ENCODE measurements around the gene WBP2.
A peak's percentile ranks its signal among the peaks of the same experiment; 100 is the strongest.
"Not testable (repeated sequence)": the region's sequence is repeated elsewhere in the genome, so short reads cannot be mapped to it uniquely, and the experiment has no call there.

The WBP2 gene

DNA sequence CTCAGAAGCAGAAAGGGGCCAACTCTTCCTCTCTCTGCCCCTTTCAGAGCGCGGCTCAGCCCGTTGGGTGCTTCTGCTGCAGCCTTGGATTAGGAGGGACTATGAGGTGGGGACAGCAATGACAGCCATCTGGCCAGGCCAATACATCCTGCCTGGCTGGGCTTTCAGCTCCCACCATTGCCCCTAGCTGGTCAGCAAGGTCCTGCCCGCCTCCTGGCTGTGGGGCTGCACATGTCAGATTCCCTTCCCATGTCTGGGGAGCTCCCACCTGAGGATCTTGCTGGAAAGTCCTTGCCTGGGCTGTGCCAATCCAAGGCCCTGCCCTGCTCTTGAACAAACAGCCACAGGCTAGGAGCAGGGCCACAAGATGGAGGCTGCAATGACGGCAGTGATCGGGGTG lies 33.3 kb upstream of the WBP2 start:
- no peak for DNase-seq (ENCODE audit: low read depth)

DNA sequence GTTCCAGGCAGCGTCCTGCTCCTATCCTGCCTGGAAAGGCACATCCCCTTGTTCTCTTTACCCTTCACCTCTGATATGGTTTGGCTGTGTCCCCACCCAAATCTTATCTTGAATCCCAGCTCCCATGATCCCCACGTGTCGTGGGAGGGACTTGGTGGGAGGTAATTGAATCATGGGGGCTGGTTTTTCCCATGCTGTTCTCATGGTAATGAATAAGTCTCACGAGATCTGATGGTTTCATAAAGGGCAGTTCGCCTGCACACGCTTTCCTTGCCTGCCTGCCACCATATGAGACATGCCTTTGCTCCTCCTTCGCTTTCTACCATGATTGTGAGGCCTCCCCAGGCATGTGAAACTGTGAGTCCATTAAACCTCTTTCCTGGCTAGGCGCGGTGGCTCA lies 30.7 kb upstream of the WBP2 start:
- DNase-seq (ENCODE audit: low read depth) = not testable (repeated sequence)

DNA sequence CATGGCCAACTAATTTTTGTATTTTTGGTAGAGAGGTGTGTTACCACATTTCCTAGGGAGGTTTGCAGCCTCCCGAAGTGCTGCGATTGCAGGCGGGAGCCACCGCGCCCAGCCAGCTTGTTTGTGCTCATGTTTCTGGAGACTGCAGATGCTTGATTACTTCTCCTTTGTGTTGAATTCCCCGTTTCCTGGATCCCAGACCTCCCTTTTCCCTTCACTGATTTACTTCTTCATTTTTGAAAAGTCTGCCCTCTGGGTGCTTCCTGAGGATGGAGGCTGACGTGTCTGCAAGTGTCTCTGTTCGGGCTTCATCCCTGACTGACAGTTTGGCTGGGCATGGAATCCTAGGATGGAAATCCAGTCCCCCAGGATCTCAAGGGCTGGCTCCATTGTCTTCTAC lies 30.3 kb upstream of the WBP2 start:
- no peak for DNase-seq (ENCODE audit: low read depth)

DNA sequence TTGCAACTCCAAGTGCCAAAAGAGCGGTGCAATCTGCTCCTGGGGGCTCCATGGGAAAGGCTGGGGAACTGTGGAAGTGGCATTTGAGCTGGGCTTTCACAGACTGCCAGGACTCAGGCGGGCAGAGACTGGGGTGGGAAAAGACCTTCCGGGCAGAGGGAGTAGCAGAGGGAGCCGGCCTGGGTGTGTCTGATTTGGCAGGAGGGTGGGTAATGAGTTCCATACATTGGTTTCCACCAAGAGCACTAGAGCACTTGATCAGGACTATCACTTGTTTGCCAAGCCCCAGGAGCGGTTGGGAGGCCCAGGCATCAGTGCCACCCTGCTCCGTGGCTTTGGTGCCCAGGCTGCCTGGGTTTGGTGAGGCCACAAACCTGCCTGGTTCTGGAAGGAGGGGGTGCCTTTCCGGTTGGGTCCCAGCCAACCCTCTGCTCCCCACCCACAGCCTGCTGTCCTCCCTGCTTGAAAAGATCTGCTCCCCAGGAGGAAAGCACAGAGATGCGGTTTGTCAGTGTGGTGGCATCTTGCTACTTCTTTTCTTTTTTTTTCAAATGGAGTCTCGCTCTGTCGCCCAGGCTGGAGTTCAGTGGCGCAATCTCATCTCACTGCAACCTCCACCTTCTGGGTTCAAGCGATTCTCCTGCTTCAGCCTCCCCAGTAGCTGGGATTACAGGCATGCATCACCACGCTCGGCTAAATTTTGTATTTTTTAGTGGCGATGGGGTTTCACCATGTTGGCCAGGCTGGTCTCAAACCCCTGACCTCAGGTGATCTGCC lies 26.7 kb upstream of the WBP2 start:
- DNase-seq (ENCODE audit: low read depth) = no peak

DNA sequence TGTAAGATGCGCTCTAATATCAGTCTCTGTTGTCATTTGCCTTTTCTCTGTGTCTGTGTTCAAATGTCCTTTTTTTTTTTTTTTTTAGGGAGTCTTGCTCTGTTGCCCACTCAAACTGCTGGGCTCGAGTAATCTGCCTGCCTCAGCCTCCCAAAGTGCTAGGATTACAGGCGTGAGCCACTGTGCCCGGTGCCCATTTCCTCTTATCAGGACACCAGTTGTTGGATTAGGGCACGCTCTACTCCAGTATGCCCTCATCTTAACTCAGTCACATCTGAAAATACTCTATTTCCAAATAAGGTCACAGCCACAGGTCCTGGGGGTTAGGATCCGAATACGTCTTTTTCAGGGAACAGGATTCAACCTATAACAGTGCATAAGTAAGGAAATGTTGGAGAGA lies 25.1 kb upstream of the WBP2 start:
- no peak for DNase-seq (ENCODE audit: low read depth)

DNA sequence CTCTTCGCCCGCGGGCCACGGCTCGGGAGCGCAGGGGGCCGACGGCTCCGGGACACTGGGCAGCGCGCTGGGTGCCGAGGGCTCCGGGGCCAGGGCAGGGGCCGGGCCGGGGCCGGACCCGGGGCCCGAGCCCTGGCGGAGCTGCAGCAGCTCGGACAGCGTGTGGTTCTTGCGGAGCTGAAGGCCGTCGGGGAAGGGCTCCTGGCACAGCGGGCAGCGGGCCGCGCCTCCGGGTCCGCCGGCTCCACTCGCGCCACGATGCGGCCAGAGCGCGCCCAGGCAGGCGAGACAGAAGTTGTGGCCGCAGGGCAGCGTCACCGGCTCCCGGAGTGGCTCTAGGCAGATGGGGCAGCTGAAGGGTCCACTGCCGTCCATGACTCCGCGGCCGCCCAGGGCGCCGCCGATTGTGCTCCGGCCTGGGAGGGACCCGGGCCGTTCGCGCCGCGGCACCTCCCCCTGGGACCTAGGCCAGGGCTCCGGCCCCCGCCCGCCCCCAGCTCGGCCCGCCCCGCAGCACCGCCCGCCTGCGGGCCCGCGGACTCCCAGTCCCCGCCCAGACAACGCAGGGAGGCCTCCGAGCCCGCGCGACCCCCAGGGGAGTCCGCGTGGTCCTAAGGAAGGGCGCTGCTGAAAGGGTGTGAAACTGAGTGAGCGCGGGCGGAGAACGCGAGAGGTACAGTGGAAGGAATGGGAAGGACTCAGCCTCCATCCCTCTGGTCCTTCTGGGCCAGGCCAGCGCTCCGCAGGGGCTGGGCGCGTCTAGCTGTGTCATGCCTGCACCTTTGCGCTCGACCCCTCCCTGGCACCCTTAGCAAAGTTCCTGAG lies 23.3 kb upstream of the WBP2 start, which contains the start of gene TRIM47:
TSS of gene TRIM47 (minus strand) at position 408 of the 825 bp plus-strand sequence. CDS start at position 375, 33 bp downstream.
- no peak for DNase-seq (ENCODE audit: low read depth)

DNA sequence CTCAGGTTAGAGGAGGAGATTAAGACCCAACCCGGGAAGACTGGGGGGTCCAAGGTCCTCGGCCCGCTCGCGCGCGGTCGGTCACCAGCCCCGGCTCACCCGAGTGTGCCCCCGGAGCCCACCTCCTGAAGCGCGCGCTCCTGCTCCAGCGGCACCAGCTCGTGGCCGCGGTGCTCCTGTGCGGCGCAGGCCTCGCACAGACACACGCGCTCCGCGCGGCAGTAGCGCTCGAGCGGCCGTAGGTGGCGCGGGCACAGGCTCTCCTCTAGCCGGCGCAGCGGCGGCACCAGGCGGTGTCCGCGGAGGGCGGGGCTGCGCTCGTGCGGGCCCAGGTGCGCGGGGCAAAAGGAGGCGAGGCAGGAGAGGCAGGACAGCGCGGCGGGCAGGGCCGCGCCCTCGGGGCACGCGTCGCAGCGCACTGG lies 22.6 kb upstream of the WBP2 start:
- DNase-seq (ENCODE audit: low read depth) = peak; percentile 51

DNA sequence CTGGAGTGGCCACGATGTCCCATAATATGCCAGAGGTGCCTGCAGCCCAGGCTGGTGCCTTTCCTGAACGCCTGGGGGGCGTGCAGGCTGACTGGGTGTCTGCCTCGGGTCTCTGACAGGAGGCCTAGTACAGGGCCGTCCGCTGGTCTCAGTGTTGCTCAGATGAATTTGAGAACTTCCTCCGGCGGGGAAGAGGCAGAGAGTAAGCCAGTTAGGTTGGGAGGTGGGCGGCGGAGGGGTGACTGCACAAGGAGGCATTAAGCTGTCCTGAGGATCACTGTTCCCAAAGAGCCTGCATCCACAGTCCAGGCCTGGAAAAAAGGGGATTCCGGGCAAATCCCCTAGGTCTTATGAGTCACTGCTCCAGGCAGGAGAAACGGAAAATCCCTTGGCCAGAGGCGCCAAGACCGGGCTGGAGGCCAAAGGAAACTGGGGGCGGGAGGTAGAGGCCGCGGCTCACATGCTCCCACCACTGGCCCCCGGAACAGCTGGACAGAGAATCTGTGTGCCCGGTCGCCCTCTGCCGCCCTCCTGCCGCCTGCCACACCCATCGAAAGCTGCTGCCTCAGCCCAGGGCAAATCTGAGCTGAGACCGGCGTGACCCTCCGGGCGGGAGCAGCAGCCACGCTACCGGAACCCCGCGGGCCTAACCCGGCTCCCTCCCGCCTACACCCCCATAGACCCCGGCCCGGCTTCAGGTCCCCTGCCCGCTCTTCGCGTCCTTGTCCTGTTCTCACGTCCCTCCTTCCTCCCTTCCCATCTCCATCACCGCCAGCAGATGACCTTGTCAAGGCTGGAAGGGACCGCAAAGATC lies 22.0 kb upstream of the WBP2 start:
- DNase-seq (ENCODE audit: low read depth) = no peak

DNA sequence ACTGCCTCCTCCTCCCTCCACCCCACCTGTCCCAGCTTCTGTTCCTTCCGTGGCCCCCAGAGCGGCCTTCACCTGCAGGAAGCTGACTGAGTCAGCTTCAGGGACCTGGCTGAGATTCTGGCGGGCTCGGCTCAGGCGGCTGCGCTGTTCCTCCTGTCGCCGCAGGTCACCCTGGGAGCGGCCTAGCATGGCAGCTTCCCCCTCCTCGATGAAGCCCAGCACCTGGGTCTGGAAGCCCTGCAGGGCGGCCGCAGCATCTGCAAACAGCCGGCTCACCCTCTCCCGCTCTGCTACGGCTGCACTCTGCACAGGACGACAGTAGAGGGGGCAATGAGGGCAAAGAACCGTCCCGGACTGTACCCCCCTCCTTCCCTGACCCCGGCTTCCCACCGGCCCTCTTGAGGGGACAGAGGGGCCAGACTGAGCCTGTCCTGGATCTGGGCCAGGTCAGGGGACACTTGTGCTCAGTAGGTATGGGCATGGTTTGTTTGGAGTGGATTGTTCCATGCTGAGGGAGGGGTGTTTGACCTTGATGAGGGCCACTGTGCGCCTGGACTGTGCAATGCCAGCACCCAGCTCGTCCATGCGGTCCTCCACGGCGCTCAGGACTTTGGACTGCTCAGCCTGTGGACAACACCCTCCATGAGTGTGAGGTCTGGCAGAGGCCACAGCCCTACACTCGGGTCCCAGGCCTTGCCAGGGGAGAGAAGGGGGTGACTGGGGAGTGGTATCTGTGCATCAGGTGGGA lies 21.2 kb upstream of the WBP2 start:
- peak; percentile 62 for DNase-seq (ENCODE audit: low read depth)

DNA sequence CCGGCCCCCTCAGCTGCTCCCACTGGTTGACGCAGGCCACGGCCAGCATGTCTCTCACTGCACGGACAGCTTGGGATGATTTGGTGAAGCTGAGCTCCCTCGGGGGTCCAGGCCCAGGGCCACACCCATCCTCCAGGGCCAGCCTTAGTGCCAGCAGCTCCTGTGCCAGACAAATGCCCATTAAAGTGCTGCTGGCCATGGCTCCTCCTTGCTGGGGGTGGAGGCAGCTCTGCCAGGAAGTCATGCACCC lies 20.7 kb upstream of the WBP2 start:
- DNase-seq (ENCODE audit: low read depth) = no peak

DNA sequence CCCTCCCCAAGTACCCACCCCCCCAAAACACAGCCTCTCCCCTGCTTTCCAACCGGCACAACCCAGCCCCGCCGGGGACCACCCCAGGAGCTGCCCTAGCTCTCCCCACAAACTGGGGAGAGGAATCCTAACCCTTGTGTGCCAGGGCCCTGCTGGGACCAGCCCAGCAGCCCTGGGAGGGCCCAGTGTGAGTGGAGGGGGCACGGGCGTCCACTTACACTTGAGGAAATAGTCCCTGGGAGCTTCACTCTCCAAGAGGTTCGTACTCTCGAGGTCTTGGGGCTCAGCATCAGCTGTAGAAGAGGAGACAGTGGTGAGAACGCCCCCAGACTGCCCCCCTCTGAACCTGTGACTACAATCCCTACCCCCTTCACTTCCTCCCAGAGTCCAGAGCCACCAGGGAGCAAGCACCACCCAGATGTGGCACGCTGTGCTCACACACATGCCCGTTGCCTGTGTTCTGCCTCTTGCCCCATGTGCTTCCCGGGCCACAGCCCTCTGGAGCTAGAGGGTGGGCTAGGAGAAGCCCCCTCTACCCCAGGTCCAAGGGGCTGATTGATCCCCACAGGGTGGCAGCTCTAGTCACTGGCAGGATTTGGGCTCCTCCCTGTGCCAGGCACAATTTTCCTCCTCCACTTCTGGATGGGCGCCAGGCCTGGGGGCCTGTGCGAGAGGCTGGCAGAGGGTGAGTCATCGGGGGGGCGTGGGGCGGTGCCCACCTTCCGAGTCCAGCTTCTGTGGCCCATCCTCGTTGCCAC lies 20.2 kb upstream of the WBP2 start:
- no peak for DNase-seq (ENCODE audit: low read depth)

DNA sequence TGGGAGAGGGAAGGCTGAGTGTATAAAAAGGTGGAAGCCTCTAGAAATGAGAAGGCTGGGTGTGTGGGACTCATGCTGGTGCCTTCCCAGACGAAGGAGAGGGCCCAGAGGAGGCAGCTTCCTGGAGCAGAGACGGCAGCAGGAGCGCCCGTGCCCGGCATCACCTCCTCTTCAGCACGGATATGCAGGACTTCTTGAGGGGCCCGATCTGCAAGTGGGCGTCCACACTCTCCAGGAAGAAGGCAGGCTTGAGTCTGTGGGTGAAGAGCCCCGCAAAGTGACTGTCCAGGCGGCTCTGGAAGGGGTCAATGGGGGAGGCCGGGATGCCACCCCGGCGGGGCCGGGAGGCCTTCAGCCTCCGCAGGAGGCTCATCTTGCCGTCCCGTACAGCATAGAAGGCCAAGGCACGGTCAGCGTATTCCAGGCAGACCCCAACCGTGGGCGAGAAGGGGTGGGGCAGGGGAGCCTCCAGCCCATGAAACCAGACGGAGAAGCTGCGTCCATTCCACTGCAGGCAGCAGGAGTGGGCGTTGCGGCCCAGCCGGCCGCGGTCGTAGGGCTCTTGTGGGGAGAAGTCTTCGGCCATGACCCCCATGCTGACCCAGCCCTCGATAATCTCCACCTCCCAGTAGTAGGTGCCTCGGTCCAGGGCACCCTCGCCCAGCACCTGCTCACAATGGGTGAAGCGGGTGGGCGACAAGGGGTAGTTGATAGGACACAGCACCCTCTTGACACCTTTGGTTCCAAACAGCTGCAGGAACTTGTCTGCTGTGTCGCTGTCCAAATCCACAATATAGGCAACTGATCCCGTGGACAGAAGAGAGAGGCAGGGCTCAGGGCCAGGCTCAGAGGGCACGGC lies 19.4 kb upstream of the WBP2 start:
- no peak for DNase-seq (ENCODE audit: low read depth)

DNA sequence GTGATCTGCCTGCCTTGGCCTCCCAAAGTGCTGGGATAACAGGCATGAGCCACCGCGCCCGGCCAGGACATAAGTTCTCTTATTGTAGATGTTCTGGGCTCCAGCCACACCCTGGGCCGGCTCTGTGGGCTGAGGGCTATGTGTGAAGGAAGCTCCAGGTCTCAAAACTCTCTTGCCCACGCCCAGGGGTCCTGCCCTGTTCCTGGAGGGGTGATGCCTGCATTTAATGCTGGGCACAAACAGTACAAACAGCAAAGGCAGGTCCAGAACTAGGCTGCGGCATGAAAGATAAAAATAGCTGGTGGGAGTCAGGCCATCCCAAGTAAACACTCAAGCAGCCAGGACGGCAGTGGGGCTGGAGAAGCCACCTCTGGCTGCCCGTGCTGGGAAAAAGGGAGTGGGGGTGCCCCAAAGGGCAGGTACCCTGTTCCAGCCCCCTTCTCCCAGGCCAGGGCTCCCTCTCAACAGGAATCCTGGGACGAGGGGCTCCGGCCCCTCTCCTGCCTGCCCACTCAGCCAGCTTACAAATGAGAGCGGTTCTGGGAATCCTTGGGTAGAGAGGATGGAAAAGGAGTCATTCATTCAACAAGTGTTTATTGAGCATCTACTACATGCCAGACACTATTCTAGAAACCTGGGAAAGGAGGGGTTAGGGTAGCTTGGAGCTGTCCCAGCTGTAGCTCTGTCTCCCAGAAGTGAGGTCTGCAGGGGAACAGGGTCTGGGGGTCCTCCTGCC lies 18.6 kb upstream of the WBP2 start:
- DNase-seq (ENCODE audit: low read depth) = no peak

DNA sequence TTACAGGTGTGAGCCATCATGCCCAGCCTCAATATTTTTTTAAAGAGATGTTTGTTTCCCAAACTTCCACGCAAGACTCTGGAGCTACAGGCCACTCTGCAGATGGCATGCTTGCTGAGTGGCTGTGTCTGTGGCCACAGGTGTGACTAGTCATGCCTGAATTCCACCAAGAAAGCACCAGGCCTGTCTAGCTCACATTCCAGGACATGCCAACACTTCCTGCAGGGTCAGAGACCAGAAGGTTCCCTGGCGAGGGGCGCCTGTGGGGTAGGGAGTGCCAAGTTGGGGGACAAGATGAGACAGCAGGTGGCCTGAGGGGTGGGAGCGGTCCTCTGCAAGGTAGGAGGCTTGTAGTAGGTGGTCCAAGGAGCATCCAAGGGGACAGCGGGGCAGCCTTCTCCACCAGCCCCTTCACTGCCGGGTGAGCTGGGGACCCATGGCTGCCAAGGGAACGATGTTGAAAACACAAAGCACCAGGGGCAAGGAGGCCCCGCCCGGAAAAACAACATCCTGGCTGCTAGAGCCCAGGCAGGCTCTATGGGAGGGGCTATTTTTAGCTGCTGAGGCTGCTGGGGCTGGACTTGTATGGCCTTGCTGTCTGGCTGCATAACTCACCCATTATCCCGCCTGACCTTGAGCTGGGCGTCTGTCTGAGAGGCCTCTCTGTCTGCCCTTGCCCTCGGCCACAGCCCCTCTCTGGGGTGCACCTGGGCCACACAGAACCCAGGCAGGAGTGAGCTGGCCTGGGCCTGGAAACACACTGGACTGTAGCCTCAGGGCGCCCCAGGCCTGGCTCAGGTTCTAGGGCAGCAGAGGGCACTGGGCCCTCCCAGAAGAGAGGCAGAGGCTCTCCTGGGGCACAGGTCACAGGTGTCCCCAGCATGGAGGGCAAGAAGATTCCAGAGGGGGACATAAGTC lies 17.6 kb upstream of the WBP2 start:
- DNase-seq (ENCODE audit: low read depth) = no peak

DNA sequence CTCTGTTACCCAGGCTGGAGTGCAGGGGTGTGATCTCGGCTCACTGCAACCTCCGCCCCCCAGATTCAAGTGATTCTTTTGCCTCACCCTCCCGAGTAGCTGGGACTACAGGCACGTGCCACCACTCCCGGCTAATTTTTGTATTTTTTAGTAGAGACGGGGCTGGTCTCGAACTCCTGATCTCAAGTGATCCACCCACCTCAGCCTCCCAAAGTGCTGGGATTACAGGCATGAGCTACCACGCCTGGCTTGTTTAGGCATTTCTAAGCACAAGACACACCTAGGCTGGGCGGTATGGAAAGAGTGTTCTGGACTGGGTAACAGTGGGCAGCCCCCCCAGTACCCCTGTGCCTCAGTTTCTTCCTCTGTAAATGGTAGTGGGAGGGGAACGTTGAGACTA lies 15.1 kb upstream of the WBP2 start:
- not testable (repeated sequence) for DNase-seq (ENCODE audit: low read depth)

DNA sequence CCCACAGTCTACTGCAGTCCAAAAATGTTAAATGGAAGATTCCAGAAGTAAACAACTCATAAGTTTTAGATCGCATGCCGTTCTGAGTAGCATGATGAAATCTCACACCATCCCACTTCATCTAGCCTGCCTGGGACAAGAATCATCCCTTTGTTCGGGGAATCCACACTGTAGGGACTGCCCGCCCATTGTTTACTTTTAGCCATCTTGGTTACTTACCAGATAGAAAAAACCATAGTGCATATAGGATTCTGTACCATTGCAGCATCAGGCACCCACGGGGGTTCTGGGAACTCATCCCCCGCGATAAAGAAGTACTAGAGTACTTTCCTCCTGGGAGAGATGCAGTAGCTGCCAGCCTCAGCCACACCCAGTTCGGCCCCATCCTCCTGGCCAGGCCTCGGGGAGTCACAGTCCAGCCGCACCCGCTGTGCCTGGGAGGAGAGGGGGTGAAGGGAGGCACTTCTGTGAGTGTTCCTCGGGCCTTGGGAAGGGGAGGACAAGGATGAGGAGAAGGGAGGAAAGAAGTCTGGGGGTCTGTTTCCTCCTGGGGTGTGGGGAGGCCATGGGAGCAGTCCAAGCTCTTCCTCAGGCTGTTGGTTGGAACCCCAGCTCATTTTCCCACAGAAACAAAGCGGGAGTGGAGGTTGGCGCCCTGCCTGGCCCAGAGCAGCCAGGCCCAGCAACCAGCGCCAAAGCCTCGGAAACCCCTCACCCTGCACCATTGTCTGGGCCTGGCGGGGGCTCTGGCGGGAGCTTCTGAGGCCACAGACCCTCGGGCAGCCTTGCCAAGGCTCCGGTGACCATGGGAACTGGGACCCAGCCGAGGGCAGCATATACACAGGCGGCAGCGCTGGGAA lies 14.4 kb upstream of the WBP2 start:
- no peak for DNase-seq (ENCODE audit: low read depth)

DNA sequence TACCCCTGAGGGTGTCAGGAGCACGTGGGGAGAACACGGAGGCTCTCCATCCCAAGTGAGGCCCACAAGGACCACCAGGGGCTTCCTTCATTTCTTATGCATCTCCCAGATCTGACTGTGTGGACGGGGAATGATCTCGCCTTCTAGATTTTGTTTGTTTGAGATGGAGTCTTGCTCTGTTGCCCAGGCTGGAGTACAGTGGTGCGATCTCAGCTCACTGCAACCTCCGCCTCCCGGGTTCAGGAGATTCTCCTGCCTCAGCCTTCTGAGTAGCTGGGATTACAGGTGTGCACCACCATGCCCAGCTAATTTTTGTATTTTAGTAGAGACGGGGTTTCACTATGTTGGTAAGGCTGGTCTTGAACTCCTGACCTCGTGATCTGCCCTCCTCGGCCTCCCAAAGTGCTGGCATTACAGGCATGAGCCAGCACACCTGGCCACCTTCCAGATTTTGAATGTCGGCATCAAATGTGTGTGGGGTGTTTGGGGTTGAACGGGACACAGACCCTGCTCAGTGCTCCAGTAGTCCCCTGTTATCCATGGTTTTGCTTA lies 13.7 kb upstream of the WBP2 start:
- DNase-seq (ENCODE audit: low read depth) = not testable (repeated sequence)

All from activated gamma-delta T cell treated with anti-CD3 and anti-CD28 coated beads, Interleukin-2, amount 50 U/mL, for 16 hours (primary cell).